Coronary artery (tissue), 2 donors: ENCODE data around the gene MALRD1.

ENCODE experiments used
- DNase-seq: peaks from one replicate; pipeline ENCODE4 v3.0.0-alpha.2; 2017; ENCODE audit warnings: low spot score
- H3K27ac ChIP-seq, 2 donors: fragments of 200-600 bp; sonication (generic); one replicate each; pipeline ENCODE4 v1.5.1; 2016 to 2019
- H3K4me3 ChIP-seq: fragments of 200-600 bp; sonication (generic); 2 replicates; pipeline ENCODE4 v1.5.1; 2016; ENCODE audit warnings: mild to moderate bottlenecking, moderate library complexity
- TF ChIP-seq, protein P1 (sequence below): fragments of 200-600 bp; sonication (generic); IDR thresholded peaks from one replicate; pipeline ENCODE4 v1.5.1; 2019; ENCODE audit warnings: antibody characterized with exemption

MALRD1 gene

GRCh38 chr10:19453967-19454366, 405.4 kb downstream of the MALRD1 start:
- TF ChIP-seq, protein P1, sequence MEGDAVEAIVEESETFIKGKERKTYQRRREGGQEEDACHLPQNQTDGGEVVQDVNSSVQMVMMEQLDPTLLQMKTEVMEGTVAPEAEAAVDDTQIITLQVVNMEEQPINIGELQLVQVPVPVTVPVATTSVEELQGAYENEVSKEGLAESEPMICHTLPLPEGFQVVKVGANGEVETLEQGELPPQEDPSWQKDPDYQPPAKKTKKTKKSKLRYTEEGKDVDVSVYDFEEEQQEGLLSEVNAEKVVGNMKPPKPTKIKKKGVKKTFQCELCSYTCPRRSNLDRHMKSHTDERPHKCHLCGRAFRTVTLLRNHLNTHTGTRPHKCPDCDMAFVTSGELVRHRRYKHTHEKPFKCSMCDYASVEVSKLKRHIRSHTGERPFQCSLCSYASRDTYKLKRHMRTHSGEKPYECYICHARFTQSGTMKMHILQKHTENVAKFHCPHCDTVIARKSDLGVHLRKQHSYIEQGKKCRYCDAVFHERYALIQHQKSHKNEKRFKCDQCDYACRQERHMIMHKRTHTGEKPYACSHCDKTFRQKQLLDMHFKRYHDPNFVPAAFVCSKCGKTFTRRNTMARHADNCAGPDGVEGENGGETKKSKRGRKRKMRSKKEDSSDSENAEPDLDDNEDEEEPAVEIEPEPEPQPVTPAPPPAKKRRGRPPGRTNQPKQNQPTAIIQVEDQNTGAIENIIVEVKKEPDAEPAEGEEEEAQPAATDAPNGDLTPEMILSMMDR, result no peak
- no peak for DNase-seq

GRCh38 chr10:19461588-19461987, 413.0 kb downstream of the MALRD1 start:
- no peak for DNase-seq
- no peak overlapping the region for H3K4me3 ChIP-seq

More at GRCh38 chr10:19453967-19454366, 405.4 kb downstream of the MALRD1 start:
- Histone ChIP-seq H3K4me3 (no peak overlapping the region), H3K27ac (no peak overlapping the region)

GRCh38 chr10:19466709-19467108, 418.1 kb downstream of the MALRD1 start:
- DNase-seq, result no peak
- Histone ChIP-seq H3K27ac (no peak overlapping the region), H3K4me3 (no peak overlapping the region)
- TF ChIP-seq, protein P1, result no peak

More at GRCh38 chr10:19461588-19461987, 413.0 kb downstream of the MALRD1 start:
- TF ChIP-seq, protein P1, result no peak
- H3K27ac ChIP-seq, result no peak overlapping the region

- H3K27ac ChIP-seq, result no peak overlapping the region
- DNase-seq, result no peak
- H3K4me3 ChIP-seq, result no peak overlapping the region
- TF ChIP-seq, protein P1, result no peak
These were observed 419.8 kb downstream of the MALRD1 start for GRCh38 chr10:19468413-19468812.

DNA sequence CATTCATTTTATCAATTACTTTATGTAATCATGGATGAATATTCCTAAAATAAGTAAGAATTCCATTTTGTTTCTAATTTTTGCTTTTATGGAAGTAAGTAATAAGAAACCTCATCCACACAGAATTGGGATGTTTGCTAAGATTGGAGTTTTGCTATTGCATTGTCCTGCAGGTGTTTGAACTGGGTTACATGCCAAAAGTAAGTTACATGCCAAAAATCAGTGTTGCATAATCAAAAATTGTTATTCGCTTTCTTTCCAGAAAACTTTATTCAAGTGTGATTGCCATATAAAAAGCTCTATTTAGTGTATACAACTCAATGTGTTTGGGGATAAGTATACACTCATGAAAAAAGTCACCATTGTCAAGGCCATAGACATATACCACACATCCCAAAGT, 420.9 kb downstream of the MALRD1 start:
- DNase-seq, result no peak
- H3K4me3 ChIP-seq, result no peak overlapping the region
- H3K27ac ChIP-seq, result no peak overlapping the region
- TF ChIP-seq, protein P1, result no peak

GRCh38 chr10:19479854-19480253, 431.3 kb downstream of the MALRD1 start:
- H3K4me3 ChIP-seq, result peak overlapping the region; percentile 21
- TF ChIP-seq, protein P1, result no peak
- DNase-seq, result no peak
- H3K27ac ChIP-seq, result peak overlapping the region in 1 of 2 donors; percentile 34

DNA sequence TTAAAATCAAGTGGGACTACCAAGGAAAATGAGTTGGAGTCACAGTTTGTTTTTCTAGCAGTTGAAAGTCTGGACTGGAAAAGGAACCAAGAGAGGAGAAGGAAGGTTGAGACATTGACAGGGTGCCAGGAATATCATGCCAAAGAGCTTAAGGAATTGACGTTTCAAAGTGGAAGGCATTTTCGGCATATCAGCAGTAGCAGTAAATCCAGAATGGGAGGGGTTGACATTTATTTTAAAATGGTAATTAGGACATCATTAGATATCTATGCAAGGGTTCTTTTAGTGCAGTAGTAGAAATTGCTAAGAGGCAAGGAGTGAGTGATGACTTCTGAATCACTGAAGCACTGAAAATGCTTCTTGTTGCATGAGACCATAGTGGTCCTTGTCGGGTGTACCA, 431.8 kb downstream of the MALRD1 start:
- TF ChIP-seq, protein P1, result no peak
- H3K27ac ChIP-seq, result peak overlapping the region in 1 of 2 donors; percentile 34
- peak overlapping the region; percentile 21 for H3K4me3 ChIP-seq
- no peak for DNase-seq
